GM12801 (cell line): ENCODE measurements around the gene FAM83F.

Source experiments
- CTCF ChIP-seq: IDR thresholded peaks from one replicate; pipeline ENCODE4 v1.5.1; 2011; ENCODE audit warnings: control low read depth; ENCODE audit not compliant: insufficient read length; ENCODE audit errors: extremely low read depth

FAM83F gene

GRCh38 chr22:39980596-39980995 lies 14.2 kb upstream of the FAM83F start:
- TF ChIP-seq CTCF: no peak

- no peak for TF ChIP-seq CTCF
These were observed 11.4 kb upstream of the FAM83F start for GRCh38 chr22:39983346-39983745.

DNA sequence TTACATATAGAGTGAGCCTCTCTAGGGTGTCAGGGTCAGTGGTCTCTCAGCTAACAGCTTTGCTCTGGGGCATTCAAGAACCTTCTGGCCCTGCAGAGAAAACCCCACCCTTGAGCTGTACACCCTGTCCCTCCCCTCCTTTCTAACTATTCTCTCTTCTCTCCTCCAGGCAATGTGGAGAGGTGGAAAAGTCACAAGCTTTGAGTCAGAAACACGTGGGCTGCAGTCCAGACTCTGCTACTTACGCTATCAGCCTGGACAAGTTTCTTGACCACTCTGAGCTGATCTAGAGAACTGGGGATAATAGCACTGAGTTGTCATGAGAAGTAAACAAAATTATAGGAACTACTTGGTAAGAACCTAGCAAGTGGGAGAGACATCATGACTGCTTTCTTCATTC lies 10.7 kb upstream of the FAM83F start:
- no peak for TF ChIP-seq CTCF

- TF ChIP-seq CTCF: no peak
These were observed 10.0 kb upstream of the FAM83F start for GRCh38 chr22:39984746-39985145.

GRCh38 chr22:39985383-39986035 lies 9.2 kb upstream of the FAM83F start:
- TF ChIP-seq CTCF: no peak

- no peak for TF ChIP-seq CTCF
These were observed 6.2 kb upstream of the FAM83F start for GRCh38 chr22:39988386-39989114.

GRCh38 chr22:39989633-39990032 lies 5.1 kb upstream of the FAM83F start:
- no peak for TF ChIP-seq CTCF
